Neural cell (in vitro differentiated cells): ENCODE results near the gene CCDC85C. TPM values are rescaled to one million over a fixed set of nuclear protein-coding genes. Genes with fewer than 3 reads are reported as not detected.
"Not testable (repeated sequence)": the region's sequence is repeated elsewhere in the genome, so short reads cannot be mapped to it uniquely, and the experiment has no call there.

Experiments
- H2AFZ ChIP-seq: fragments of 200-600, 300-800 bp; sonication (generic), shearing (Covaris generic); 2 replicates; pipeline ENCODE4 v1.6.0; 2014; ENCODE audit warnings: low read depth, mild to moderate bottlenecking, antibody characterized with exemption, low read length, moderate library complexity
- H3F3A ChIP-seq: fragments of 200-600 bp; shearing (Covaris generic); 2 replicates; pipeline ENCODE4 v1.6.1; 2016; ENCODE audit warnings: mild to moderate bottlenecking, moderate library complexity, mixed read lengths, antibody characterized with exemption, low read length; ENCODE audit not compliant: insufficient read depth, poor library complexity, severe bottlenecking
- H3K27ac ChIP-seq: fragments of 200-600, 300-800 bp; sonication (generic), shearing (Covaris generic); 2 replicates; pipeline ENCODE4 v1.5.1; 2014; ENCODE audit warnings: mild to moderate bottlenecking, low read length, moderate library complexity
- H3K27me3 ChIP-seq: fragments of 300-800, 200-600 bp; sonication (generic), shearing (Covaris generic); 2 replicates; pipeline ENCODE4 v1.6.0; 2014; ENCODE audit warnings: mild to moderate bottlenecking, low read depth, low read length, moderate library complexity; ENCODE audit not compliant: insufficient read depth
- H3K36me3 ChIP-seq: fragments of 300-800, 200-600 bp; sonication (generic), shearing (Covaris generic); 2 replicates; pipeline ENCODE4 v1.5.1; 2014; ENCODE audit warnings: mild to moderate bottlenecking, antibody characterized with exemption, low read length, moderate library complexity; ENCODE audit not compliant: insufficient read depth
- H3K4me2 ChIP-seq: fragments of 300-800, 200-600 bp; sonication (generic), shearing (Covaris generic); 2 replicates; pipeline ENCODE4 v1.6.0; 2014; ENCODE audit warnings: mild to moderate bottlenecking, low read length
- H3K4me3 ChIP-seq: fragments of 300-800, 200-600 bp; sonication (generic), shearing (Covaris generic); 2 replicates; pipeline ENCODE4 v1.5.1; 2014; ENCODE audit warnings: mild to moderate bottlenecking, low read length, moderate library complexity
- H3K79me2 ChIP-seq: fragments of 200-600 bp; shearing (Covaris generic); replicated peaks from 2 replicates; pipeline ENCODE4 v1.6.0; 2014; ENCODE audit warnings: mild to moderate bottlenecking, low read length, moderate library complexity; ENCODE audit not compliant: insufficient read depth
- H3K9ac ChIP-seq: fragments of 300-800, 200-600 bp; sonication (generic), shearing (Covaris generic); 2 replicates; pipeline ENCODE4 v1.6.1; 2016; ENCODE audit warnings: mild to moderate bottlenecking, low read length, mixed read lengths
- H3K9me2 ChIP-seq: fragments of 200-600 bp; shearing (Covaris generic); 2 replicates; pipeline ENCODE4 v1.6.1; 2016; ENCODE audit warnings: mild to moderate bottlenecking, low read length, mixed read lengths; ENCODE audit not compliant: insufficient read depth
- H3K9me3 ChIP-seq: fragments of 200-600, 300-800 bp; sonication (generic), shearing (Covaris generic); 2 replicates; pipeline ENCODE4 v1.6.1; 2016; ENCODE audit warnings: mild to moderate bottlenecking, mixed run types, low read length, moderate library complexity, mixed read lengths
- H4K20me1 ChIP-seq: fragments of 200-600 bp; shearing (Covaris generic); 2 replicates; pipeline ENCODE4 v1.6.1; 2016; ENCODE audit warnings: mild to moderate bottlenecking, mixed run types; ENCODE audit not compliant: insufficient read depth
- EP300 ChIP-seq: fragments of 450-650 bp; conservative IDR thresholded peaks from 2 replicates; pipeline ENCODE4 v1.6.1; 2014; ENCODE audit warnings: antibody characterized with exemption, mild to moderate bottlenecking, moderate library complexity; ENCODE audit not compliant: poor library complexity, severe bottlenecking
- EZH2 ChIP-seq: fragments of 200-600, 300-800 bp; shearing (Covaris generic), sonication (generic); IDR thresholded peaks from 2 replicates; pipeline ENCODE4 v1.6.1; 2014; ENCODE audit warnings: antibody characterized with exemption, low read length, borderline replicate concordance, mild to moderate bottlenecking; ENCODE audit not compliant: insufficient read depth, poor library complexity, severe bottlenecking
- MXI1 ChIP-seq: fragments of 450-650 bp; conservative IDR thresholded peaks from 2 replicates; pipeline ENCODE4 v1.6.1; 2014; ENCODE audit warnings: antibody characterized with exemption, mild to moderate bottlenecking; ENCODE audit not compliant: poor library complexity, severe bottlenecking
- POLR2AphosphoS5 ChIP-seq: IDR thresholded peaks from 2 replicates; pipeline ENCODE4 v1.6.1; 2012
- RAD21 ChIP-seq: fragments of 450-650 bp; conservative IDR thresholded peaks from 2 replicates; pipeline ENCODE4 v1.6.1; 2014; ENCODE audit warnings: antibody characterized with exemption, mild to moderate bottlenecking, moderate library complexity
- SMC3 ChIP-seq: fragments of 450-650 bp; conservative IDR thresholded peaks from 2 replicates; pipeline ENCODE4 v1.6.1; 2014; ENCODE audit warnings: antibody characterized with exemption, mild to moderate bottlenecking, moderate library complexity; ENCODE audit not compliant: poor library complexity
- TAF1 ChIP-seq: IDR thresholded peaks from 2 replicates; pipeline ENCODE4 v1.6.1; 2012; ENCODE audit warnings: low read depth
- polyA plus RNA-seq: library from polyadenylated mRNA; depleted of rRNA; stranded (reverse); fragments of >200 nt; gene quantifications from 2 replicates; pipeline ENCODE4 v1.2.3, GENCODE V29; 2014
- TF ChIP-seq, protein P1 (sequence below): fragments of 450-650 bp; IDR thresholded peaks from 2 replicates; pipeline ENCODE4 v1.5.1; 2014; ENCODE audit warnings: antibody characterized with exemption, mild to moderate bottlenecking, moderate library complexity; ENCODE audit not compliant: poor library complexity, severe bottlenecking
- TF ChIP-seq, protein P2 (sequence below): IDR thresholded peaks from 2 replicates; pipeline ENCODE4 v1.6.1; 2012; ENCODE audit warnings: borderline replicate concordance

The CCDC85C gene
- polyA plus RNA-seq, 1 donor from 2014 or later: 24.8 TPM

DNA sequence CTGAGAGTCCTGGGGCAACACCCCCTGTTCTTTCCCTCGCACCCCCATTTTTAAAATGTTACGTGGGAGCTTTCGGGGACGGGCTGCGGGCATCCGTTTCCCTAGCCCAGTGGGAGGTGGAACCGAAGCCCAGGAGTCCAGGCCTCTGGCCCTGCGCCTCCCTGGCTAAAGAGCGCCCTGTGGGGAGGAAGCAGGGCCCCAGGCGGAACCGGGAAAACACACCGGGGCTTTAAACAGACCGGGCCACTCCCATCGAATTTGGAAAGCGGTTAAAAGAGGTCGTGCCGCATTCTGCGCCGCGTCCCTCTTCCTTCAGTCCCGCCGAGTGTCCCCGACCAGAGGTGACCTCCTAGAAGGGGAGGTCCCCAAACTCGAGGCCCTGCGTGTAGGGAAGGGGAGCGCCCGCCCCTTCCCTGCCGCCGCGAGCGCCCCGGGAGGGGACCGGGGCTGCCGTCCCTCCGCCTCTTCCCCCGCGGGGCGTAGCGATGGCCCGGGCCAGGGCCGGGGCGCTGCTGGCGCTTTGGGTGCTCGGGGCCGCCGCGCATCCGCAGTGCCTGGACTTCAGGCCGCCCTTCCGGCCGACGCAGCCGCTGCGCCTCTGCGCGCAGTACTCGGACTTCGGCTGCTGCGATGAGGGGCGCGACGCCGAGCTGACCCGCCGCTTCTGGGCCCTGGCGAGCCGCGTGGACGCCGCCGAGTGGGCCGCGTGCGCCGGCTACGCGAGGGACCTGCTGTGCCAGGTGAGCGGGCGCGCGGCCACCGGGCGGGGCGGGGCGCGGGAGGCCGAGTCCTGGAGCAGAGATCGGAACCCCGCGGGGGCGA is 40.9 kb upstream of the CCDC85C start, which contains the start of gene HHIPL1:
HHIPL1 (plus strand) TSS at position 407 of the 822 bp plus-strand sequence; CDS start at position 486, 79 bp downstream.
- no peak for TF ChIP-seq EP300
- TF ChIP-seq, protein P1, sequence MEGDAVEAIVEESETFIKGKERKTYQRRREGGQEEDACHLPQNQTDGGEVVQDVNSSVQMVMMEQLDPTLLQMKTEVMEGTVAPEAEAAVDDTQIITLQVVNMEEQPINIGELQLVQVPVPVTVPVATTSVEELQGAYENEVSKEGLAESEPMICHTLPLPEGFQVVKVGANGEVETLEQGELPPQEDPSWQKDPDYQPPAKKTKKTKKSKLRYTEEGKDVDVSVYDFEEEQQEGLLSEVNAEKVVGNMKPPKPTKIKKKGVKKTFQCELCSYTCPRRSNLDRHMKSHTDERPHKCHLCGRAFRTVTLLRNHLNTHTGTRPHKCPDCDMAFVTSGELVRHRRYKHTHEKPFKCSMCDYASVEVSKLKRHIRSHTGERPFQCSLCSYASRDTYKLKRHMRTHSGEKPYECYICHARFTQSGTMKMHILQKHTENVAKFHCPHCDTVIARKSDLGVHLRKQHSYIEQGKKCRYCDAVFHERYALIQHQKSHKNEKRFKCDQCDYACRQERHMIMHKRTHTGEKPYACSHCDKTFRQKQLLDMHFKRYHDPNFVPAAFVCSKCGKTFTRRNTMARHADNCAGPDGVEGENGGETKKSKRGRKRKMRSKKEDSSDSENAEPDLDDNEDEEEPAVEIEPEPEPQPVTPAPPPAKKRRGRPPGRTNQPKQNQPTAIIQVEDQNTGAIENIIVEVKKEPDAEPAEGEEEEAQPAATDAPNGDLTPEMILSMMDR: no peak
- no peak for TF ChIP-seq TAF1
- no peak for TF ChIP-seq POLR2AphosphoS5
- TF ChIP-seq EZH2: no peak
- no peak for TF ChIP-seq MXI1
- no peak for TF ChIP-seq RAD21
- H2AFZ ChIP-seq: no peak within 1 kb of the TSS

DNA sequence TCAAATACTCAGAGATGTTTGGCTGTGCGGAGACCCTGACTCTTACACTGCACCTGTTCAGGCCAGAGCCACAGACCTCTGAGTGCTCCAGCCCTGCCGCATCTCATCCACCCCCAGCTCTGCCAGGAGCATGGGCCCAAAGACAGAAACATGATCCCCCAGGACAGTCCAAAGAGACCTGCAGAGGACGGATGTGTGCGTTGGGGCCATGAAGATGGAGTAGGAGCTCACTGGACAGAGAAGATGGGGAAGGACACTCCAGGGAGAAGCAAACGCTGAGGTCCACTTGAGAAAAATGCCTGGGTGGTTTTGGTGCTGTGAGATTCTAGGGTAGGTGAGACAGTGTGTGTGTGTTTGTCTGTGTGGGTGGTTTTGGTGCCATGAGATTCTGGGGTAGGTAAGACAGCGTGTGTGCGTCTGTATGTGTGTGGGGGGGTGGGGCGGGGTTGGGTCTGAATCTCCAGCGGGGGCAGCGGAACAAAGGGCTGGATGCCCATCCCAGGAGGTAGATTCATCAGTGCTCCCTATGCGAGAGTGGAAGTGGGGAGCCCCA is 40.1 kb upstream of the CCDC85C start:
- Histone ChIP-seq H3K4me2 (no peak overlapping the region), H3K4me3 (no peak overlapping the region)

More for the DNA sequence above, 40.9 kb upstream of the CCDC85C start, which contains the start of gene HHIPL1:
- H3K36me3 ChIP-seq: no peaks in the 10 kb centered on the region
- no peaks in the 10 kb centered on the region for H3K9me3 ChIP-seq
- H3K9ac ChIP-seq: no peak within 1 kb of the TSS
- H3K4me3 ChIP-seq: no peak within 1 kb of the TSS
- no peak within 1 kb of the TSS for H3K4me2 ChIP-seq
- H3K27ac ChIP-seq: no peak within 1 kb of the TSS
- H3K79me2 ChIP-seq: no peaks in the 10 kb centered on the region
- no peaks in the 10 kb centered on the region for H3K9me2 ChIP-seq
- H4K20me1 ChIP-seq: no peaks in the 10 kb centered on the region
- H3K27me3 ChIP-seq: peaks cover 15% of the 10 kb centered on the region
- H3F3A ChIP-seq: no peaks in the 10 kb centered on the region

DNA sequence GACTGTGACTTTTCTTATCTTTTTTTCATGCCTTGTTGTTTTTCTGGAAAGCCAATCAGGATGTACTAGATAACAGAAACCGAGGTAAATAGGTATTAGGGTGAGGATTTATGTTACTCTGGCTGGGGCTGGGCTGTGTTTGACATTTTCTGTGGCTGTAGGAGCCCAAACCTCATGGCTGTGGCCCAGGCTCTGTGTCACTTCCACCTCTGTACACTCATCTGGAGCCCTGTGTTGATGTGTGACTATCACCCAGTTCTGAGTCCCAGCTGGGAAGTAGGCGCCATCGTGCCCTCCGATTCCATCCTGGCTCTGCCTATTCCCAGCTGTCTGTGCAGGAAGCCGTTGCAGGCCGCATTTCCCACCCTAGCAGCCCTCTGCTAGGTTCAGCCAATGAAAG is 39.3 kb upstream of the CCDC85C start:
- H3K9ac ChIP-seq: no peak overlapping the region
- H4K20me1 ChIP-seq: no peaks in the 10 kb centered on the region
- H3K9me2 ChIP-seq: no peaks in the 10 kb centered on the region
- no peak overlapping the region for H3K4me2 ChIP-seq
- TF ChIP-seq EP300 (no peak), RAD21 (no peak), TAF1 (no peak)
- TF ChIP-seq, protein P1: no peak
- TF ChIP-seq, protein P2, sequence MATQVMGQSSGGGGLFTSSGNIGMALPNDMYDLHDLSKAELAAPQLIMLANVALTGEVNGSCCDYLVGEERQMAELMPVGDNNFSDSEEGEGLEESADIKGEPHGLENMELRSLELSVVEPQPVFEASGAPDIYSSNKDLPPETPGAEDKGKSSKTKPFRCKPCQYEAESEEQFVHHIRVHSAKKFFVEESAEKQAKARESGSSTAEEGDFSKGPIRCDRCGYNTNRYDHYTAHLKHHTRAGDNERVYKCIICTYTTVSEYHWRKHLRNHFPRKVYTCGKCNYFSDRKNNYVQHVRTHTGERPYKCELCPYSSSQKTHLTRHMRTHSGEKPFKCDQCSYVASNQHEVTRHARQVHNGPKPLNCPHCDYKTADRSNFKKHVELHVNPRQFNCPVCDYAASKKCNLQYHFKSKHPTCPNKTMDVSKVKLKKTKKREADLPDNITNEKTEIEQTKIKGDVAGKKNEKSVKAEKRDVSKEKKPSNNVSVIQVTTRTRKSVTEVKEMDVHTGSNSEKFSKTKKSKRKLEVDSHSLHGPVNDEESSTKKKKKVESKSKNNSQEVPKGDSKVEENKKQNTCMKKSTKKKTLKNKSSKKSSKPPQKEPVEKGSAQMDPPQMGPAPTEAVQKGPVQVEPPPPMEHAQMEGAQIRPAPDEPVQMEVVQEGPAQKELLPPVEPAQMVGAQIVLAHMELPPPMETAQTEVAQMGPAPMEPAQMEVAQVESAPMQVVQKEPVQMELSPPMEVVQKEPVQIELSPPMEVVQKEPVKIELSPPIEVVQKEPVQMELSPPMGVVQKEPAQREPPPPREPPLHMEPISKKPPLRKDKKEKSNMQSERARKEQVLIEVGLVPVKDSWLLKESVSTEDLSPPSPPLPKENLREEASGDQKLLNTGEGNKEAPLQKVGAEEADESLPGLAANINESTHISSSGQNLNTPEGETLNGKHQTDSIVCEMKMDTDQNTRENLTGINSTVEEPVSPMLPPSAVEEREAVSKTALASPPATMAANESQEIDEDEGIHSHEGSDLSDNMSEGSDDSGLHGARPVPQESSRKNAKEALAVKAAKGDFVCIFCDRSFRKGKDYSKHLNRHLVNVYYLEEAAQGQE: no peak
- no peak overlapping the region for H2AFZ ChIP-seq
- no peaks in the 10 kb centered on the region for H3K9me3 ChIP-seq
- no peak overlapping the region for H3K4me3 ChIP-seq
- H3F3A ChIP-seq: no peaks in the 10 kb centered on the region
- H3K36me3 ChIP-seq: no peaks in the 10 kb centered on the region
- H3K27me3 ChIP-seq: peaks cover 15% of the 10 kb centered on the region
- no peak overlapping the region for H3K27ac ChIP-seq
- no peaks in the 10 kb centered on the region for H3K79me2 ChIP-seq

More for the DNA sequence above, 40.1 kb upstream of the CCDC85C start:
- H3K27me3 ChIP-seq: peaks cover 15% of the 10 kb centered on the region
- H3K9ac ChIP-seq: no peak overlapping the region
- H3K27ac ChIP-seq: no peak overlapping the region
- H3K36me3 ChIP-seq: no peaks in the 10 kb centered on the region
- H4K20me1 ChIP-seq: no peaks in the 10 kb centered on the region
- TF ChIP-seq RAD21: no peak
- no peak for TF ChIP-seq SMC3
- H3K9me2 ChIP-seq: no peaks in the 10 kb centered on the region
- H2AFZ ChIP-seq: no peak overlapping the region
- H3K9me3 ChIP-seq: no peaks in the 10 kb centered on the region
- H3F3A ChIP-seq: no peaks in the 10 kb centered on the region
- H3K79me2 ChIP-seq: no peaks in the 10 kb centered on the region

DNA sequence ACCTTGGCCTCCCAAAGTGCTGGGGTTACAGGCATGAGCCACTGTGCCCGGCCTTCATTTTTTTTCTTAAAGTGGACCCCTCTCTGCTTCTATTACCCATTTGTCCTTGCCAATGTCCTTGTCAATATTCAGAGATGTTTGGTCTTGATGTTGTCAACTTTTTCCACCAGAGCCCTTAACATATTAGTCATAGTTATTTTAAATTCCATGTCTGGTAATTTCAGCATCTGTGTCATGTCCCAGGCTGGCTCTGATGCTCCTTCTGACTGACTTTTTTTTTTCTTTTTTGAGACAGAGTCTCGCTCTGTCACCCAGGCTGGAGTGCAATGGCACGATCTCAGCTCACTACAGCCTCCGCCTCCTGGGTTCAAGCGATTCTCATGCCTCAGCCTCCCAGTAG is 38.8 kb upstream of the CCDC85C start:
- H4K20me1 ChIP-seq, H3K9me3 ChIP-seq, H3K27ac ChIP-seq, H3F3A ChIP-seq, H3K9ac ChIP-seq, H2AFZ ChIP-seq, H3K79me2 ChIP-seq, H3K9me2 ChIP-seq, H3K4me2 ChIP-seq, H3K4me3 ChIP-seq, H3K36me3 ChIP-seq: not testable (repeated sequence)
- H3K27me3 ChIP-seq: peaks cover 15% of the 10 kb centered on the region
